Activated T-cell treated with anti-CD3 and anti-CD28 coated beads for 4 hours (primary cell): Measurements from ENCODE around the gene LITAF.
"Not testable (repeated sequence)": the region's sequence is repeated elsewhere in the genome, so short reads cannot be mapped to it uniquely, and the experiment has no call there.

Source experiments
- DNase-seq: peaks from one replicate; pipeline ENCODE4 v3.0.0-alpha.2; 2020

LITAF gene

GRCh38 chr16:11597235-11598095, 10.7 kb upstream of the LITAF start:
- no peak for DNase-seq

GRCh38 chr16:11596572-11597226, 10.0 kb upstream of the LITAF start:
- no peak for DNase-seq

GRCh38 chr16:11593581-11593980, 6.9 kb upstream of the LITAF start:
- DNase-seq, result no peak

- DNase-seq, result not testable (repeated sequence)
These were observed 6.4 kb upstream of the LITAF start for GRCh38 chr16:11593076-11593475.

GRCh38 chr16:11591630-11592029, 4.9 kb upstream of the LITAF start:
- DNase-seq, result not testable (repeated sequence)

GRCh38 chr16:11589198-11589550, 2.5 kb upstream of the LITAF start:
- no peak for DNase-seq

- no peak for DNase-seq
These were observed 1.8 kb upstream of the LITAF start for GRCh38 chr16:11588321-11589197.

- no peak for DNase-seq
These were observed 1.0 kb upstream of the LITAF start for GRCh38 chr16:11587643-11588247.

- DNase-seq, result no peak
These were observed 302 bp downstream of the LITAF start for GRCh38 chr16:11586378-11586855.

- no peak for DNase-seq
These were observed 1.0 kb downstream of the LITAF start for GRCh38 chr16:11585460-11586377.

- no peak for DNase-seq
These were observed 2.7 kb downstream of the LITAF start for GRCh38 chr16:11583889-11584565.

- no peak for DNase-seq
These were observed 3.6 kb downstream of the LITAF start for GRCh38 chr16:11583166-11583565.

- DNase-seq, result no peak
These were observed 4.4 kb downstream of the LITAF start for GRCh38 chr16:11582157-11582814.

GRCh38 chr16:11581678-11582077, 5.0 kb downstream of the LITAF start:
- DNase-seq, result no peak

GRCh38 chr16:11580451-11581086, 6.2 kb downstream of the LITAF start:
- no peak for DNase-seq

GRCh38 chr16:11577290-11577660, 9.4 kb downstream of the LITAF start:
- not testable (repeated sequence) for DNase-seq

GRCh38 chr16:11576427-11577289, 10.1 kb downstream of the LITAF start:
- no peak for DNase-seq

GRCh38 chr16:11575223-11575589, 11.5 kb downstream of the LITAF start:
- DNase-seq, result no peak
